Fibroblast of lung (primary cell): ENCODE data around the gene GPC3.

Source experiments
- CTCF ChIP-seq, 2 donors: IDR thresholded peaks in 1 of 2; conservative IDR thresholded peaks in 1 of 2; 1 replicate in 1 of 2; 2 replicates in 1 of 2; pipeline ENCODE4 v1.5.1; 2011 to 2012; ENCODE audit warnings: low read length in 2 of 2, control low read depth in 1 of 2, inconsistent platforms in 1 of 2, low read depth in 1 of 2, mild to moderate bottlenecking in 1 of 2
- EZH2 ChIP-seq: IDR thresholded peaks from 2 replicates; pipeline ENCODE4 v1.5.1; 2012; ENCODE audit warnings: low read length, control low read depth, mild to moderate bottlenecking; ENCODE audit errors: missing control alignments

DNA sequence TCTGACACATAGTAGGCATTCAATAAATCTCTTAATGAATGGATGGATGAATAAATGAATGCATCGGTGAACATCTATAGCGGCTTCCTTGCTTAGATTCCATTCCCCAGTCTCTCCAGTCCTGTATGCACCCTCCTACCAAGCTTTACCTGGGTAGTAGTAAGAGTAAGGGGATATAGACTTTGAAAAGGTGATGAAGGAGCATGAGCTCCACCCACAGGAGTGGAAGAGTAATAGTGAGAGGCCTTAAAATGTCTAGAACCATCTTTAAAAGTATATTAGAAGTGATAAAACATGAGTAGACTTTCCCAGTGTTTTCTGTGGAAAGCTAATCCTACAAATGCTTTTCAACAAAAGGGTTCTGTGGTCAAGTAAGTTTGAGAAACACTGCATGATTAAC is 35.5 kb upstream of the GPC3 start:
- no peak for TF ChIP-seq CTCF (conservative IDR thresholded peaks at IDR 0.05 in 1 of 2, IDR thresholded peaks at IDR 0.05 in 1 of 2; ENCODE audit: low read depth in 1 of 2, low read length in 2 of 2)
- TF ChIP-seq EZH2, result no peak
